22Rv1 (cell line): ENCODE measurements around the gene UPK3A.

Experiments
- CTCF ChIP-seq: fragments of 450-650 bp; IDR thresholded peaks from 2 replicates; pipeline ENCODE4 v1.5.1; 2017; ENCODE audit warnings: mild to moderate bottlenecking
- ZFX ChIP-seq: fragments of 450-650 bp; IDR thresholded peaks from 2 replicates; pipeline ENCODE4 v1.6.1; 2017; ENCODE audit warnings: antibody characterized with exemption, borderline replicate concordance

GRCh38 chr22:45261407-45262088 lies 23.2 kb upstream of the UPK3A start:
- TF ChIP-seq CTCF (no peak), ZFX (no peak)
